ENCODE results near the gene RAMP1. TPM values are rescaled to one million over a fixed set of nuclear protein-coding genes. Genes with fewer than 3 reads are reported as not detected.

The RAMP1 gene
- total RNA-seq, 4 donors from 2014 or later, result 0.78 to 4.2 (median 3.0) TPM

DNA sequence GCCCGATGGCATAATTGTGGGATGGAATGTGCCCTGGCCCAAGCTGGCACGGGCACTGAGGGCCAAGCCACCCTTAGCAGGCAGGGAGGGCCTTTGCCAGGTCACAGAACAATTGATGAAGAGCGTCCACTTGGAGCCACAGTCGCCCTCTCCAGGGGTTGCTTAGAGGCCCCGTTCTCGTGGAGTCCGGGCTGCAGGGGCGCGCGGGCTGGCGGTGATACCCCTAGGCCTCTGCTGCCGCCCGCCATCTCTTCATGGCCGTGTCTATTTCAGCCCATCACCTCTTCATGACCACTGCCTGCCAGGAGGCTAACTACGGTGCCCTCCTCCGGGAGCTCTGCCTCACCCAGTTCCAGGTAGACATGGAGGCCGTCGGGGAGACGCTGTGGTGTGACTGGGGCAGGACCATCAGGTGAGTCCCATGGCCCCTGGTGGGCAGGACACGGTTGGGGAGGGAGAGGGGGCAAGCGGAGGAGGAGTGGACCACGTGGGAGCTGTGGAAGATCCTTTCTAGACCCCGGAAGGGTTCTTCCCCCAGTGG, 17.6 kb downstream of the RAMP1 start:
- intact Hi-C loops (cut with DNase I), result no loop called here

DNA sequence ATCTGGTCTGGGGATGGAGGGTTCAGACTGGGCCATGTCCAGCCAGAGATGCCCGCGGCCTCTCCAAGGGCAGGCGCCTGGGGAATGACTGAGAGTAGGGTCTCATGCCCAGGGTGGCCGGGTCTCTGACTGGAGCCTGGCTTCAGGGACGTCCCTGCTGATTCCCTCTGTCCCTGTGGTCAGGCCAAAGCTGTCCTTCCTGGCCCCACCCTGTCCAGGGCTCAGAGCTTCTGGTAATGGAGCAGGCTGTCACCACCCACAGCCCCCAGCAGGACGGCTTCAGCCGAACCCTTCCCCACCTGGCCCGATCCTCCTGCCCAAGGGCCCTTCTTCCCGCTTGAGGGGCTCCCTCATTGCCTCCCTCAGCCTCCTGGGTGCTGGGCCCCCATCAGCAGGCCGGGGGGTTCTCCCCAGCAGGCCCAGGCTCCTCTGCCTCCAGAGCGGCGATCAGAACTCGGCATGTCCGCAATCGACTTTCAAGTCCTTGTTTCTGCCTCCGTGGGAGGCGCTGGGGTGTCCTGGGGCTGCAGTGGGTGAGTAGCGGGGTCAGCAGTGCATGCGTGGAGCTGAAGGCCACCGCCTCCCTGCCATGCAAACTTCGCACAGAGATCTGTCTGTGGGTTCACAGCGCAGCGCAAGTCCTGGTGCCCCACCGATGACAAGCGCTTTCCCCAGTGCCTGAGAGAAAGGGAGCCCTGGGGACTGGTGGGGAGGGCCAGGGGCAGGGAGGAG, 18.3 kb downstream of the RAMP1 start:
- Histone ChIP-seq H3K9me3 (no peaks in the 10 kb centered on the region), H3K27ac (no peak overlapping the region), H3K36me3 (no peaks in the 10 kb centered on the region), H3K4me3 (replicated peaks in 1 of 3) (no peak overlapping the region), H3K27me3 (no peaks in the 10 kb centered on the region), H3K4me1 (no peaks in the 10 kb centered on the region)
- WGBS, 2 donors, result 88 to 92% methylated on average over 20 to 22 of the region's 25 CpGs
- intact Hi-C loops (cut with DNase I), result no loop called here
- DNase-seq, result no peak
- no peak for TF ChIP-seq POLR2A (IDR thresholded peaks at IDR 0.05)
- TF ChIP-seq, protein P1, sequence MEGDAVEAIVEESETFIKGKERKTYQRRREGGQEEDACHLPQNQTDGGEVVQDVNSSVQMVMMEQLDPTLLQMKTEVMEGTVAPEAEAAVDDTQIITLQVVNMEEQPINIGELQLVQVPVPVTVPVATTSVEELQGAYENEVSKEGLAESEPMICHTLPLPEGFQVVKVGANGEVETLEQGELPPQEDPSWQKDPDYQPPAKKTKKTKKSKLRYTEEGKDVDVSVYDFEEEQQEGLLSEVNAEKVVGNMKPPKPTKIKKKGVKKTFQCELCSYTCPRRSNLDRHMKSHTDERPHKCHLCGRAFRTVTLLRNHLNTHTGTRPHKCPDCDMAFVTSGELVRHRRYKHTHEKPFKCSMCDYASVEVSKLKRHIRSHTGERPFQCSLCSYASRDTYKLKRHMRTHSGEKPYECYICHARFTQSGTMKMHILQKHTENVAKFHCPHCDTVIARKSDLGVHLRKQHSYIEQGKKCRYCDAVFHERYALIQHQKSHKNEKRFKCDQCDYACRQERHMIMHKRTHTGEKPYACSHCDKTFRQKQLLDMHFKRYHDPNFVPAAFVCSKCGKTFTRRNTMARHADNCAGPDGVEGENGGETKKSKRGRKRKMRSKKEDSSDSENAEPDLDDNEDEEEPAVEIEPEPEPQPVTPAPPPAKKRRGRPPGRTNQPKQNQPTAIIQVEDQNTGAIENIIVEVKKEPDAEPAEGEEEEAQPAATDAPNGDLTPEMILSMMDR (IDR thresholded peaks at IDR 0.05), result no peak

More for the DNA sequence above, 17.6 kb downstream of the RAMP1 start:
- 93 to 95% methylated on average over 20 to 21 of the region's 23 CpGs for WGBS, 2 donors
- no peak overlapping the region for H3K4me3 ChIP-seq (replicated peaks in 1 of 3)
- H3K9me3 ChIP-seq, result no peaks in the 10 kb centered on the region
- H3K27ac ChIP-seq, result no peak overlapping the region
- DNase-seq, result no peak
- H3K4me1 ChIP-seq, result no peaks in the 10 kb centered on the region
- TF ChIP-seq, protein P1 (IDR thresholded peaks at IDR 0.05), result no peak
- no peak for TF ChIP-seq POLR2A (IDR thresholded peaks at IDR 0.05)
- H3K27me3 ChIP-seq, result no peaks in the 10 kb centered on the region
- H3K36me3 ChIP-seq, result no peaks in the 10 kb centered on the region

GRCh38 chr2:237878321-237879057, 19.1 kb downstream of the RAMP1 start:
- Histone ChIP-seq H3K4me3 (replicated peaks in 1 of 3) (no peak overlapping the region), H3K36me3 (no peaks in the 10 kb centered on the region), H3K4me1 (no peaks in the 10 kb centered on the region), H3K27ac (no peak overlapping the region), H3K27me3 (no peaks in the 10 kb centered on the region), H3K9me3 (no peaks in the 10 kb centered on the region)
- intact Hi-C loops (cut with DNase I), result no loop called here
- WGBS, 2 donors, result 84 to 88% methylated on average over 10 to 13 of the region's 14 CpGs
- TF ChIP-seq, protein P1 (IDR thresholded peaks at IDR 0.05), result no peak
- no peak for TF ChIP-seq POLR2A (IDR thresholded peaks at IDR 0.05)
- no peak for DNase-seq

DNA sequence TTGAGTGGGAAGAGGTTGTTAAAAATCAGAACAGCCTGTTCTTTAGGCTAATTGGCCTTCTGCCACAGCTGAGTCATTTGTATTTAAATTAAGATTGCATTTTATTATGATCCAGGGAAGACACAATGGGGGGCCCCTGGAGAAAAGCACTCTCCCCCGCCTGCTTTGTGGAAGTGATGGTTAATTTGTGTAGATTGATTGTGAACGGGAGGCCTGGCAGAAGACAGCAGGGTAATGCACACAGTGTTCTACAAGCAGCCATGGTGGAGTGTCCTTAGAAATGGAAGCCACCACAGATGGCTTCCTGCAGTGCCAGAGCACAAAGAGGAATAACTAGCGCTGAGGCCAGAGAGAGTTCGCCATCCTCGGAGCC, 19.6 kb downstream of the RAMP1 start:
- Histone ChIP-seq H3K9me3 (no peaks in the 10 kb centered on the region), H3K4me3 (replicated peaks in 1 of 3) (no peak overlapping the region), H3K4me1 (no peaks in the 10 kb centered on the region), H3K27ac (no peak overlapping the region), H3K36me3 (no peaks in the 10 kb centered on the region), H3K27me3 (no peaks in the 10 kb centered on the region)
- TF ChIP-seq, protein P1 (IDR thresholded peaks at IDR 0.05), result no peak
- TF ChIP-seq POLR2A (IDR thresholded peaks at IDR 0.05), result no peak
- intact Hi-C loops (cut with DNase I), result no loop called here
- no peak for DNase-seq
- 92% methylated on average over 5 of the region's 5 CpGs for WGBS, 2 donors

Measured in thyroid gland (tissue), 4 donors.